DND-41 (cell line): ENCODE results near the gene TCERG1L.

ENCODE experiments used
- CTCF ChIP-seq: IDR thresholded peaks from 2 replicates; pipeline ENCODE4 v1.5.1; 2012; ENCODE audit warnings: borderline replicate concordance, low read length, moderate library complexity, mild to moderate bottlenecking; ENCODE audit not compliant: poor library complexity, severe bottlenecking; ENCODE audit errors: extremely low read depth
- EZH2 ChIP-seq: IDR thresholded peaks from 3 replicates; pipeline ENCODE4 v1.6.1; 2012; ENCODE audit warnings: borderline replicate concordance, low read depth, mild to moderate bottlenecking, moderate library complexity, low read length, inconsistent platforms; ENCODE audit not compliant: severe bottlenecking

- TF ChIP-seq CTCF = no peak
- no peak for TF ChIP-seq EZH2
These were observed 5.0 kb upstream of the TCERG1L start for GRCh38 chr10:131316321-131317075.
